Activated naive CD8-positive, alpha-beta T cell treated with anti-CD3 and anti-CD28 coated beads, Interleukin-2, amount 50 U/mL, for 24 hours (primary cell): Measurements from ENCODE around the gene ATE1.
"Not testable (repeated sequence)": the region's sequence is repeated elsewhere in the genome, so short reads cannot be mapped to it uniquely, and the experiment has no call there.

Source experiments
- ATAC-seq: fragments of 150-1000 bp; cut with Tn5 transposase; one replicate; pipeline ENCODE4 v1.10.0; 2021
- DNase-seq: peaks from one replicate; pipeline ENCODE4 v3.0.0; 2021
- H3K27ac Mint-ChIP-seq: one replicate; pipeline ENCODE4 v1.8.0; 2021; ENCODE audit warnings: mild to moderate bottlenecking, mixed read lengths
- H3K27me3 Mint-ChIP-seq: one replicate; pipeline ENCODE4 v1.8.0; 2021; ENCODE audit warnings: mixed read lengths
- H3K36me3 Mint-ChIP-seq: one replicate; pipeline ENCODE4 v1.8.0; 2021; ENCODE audit warnings: low read depth, mixed read lengths
- H3K4me1 Mint-ChIP-seq: one replicate; pipeline ENCODE4 v1.8.0; 2021; ENCODE audit warnings: mixed read lengths
- H3K4me3 Mint-ChIP-seq: one replicate; pipeline ENCODE4 v1.8.0; 2021; ENCODE audit warnings: mild to moderate bottlenecking, moderate library complexity, mixed read lengths
- H3K9me3 Mint-ChIP-seq: one replicate; pipeline ENCODE4 v1.8.0; 2021; ENCODE audit warnings: mixed read lengths

ATE1 gene

DNA sequence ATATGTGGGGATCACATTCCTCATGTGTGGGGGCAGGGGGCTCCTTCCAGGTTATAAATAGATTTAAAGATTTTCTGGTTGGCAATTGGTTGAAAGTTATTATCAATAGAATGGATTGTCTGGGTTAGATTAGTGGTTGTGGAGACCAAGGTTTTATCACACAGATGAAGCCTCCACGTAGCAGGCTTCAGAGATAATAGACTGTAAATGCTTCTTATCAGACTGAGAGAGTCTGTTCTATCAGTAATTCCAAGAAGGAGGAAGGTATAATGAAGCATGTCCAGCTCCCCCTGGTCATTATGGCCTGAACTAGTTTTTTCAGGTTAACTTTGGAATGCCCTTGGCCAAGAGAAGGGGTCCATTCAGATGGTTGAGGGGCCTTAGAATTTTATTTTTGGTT, 211.9 kb downstream of the ATE1 start:
- Mint-ChIP-seq H3K9me3 (peaks cover 4% of the 10 kb centered on the region), H3K27me3 (peaks cover 11% of the 10 kb centered on the region), H3K27ac (no peak overlapping the region), H3K4me3 (no peak overlapping the region), H3K4me1 (no peaks in the 10 kb centered on the region), H3K36me3 (no peaks in the 10 kb centered on the region)
- ATAC-seq (no peak), DNase-seq (no peak)

DNA sequence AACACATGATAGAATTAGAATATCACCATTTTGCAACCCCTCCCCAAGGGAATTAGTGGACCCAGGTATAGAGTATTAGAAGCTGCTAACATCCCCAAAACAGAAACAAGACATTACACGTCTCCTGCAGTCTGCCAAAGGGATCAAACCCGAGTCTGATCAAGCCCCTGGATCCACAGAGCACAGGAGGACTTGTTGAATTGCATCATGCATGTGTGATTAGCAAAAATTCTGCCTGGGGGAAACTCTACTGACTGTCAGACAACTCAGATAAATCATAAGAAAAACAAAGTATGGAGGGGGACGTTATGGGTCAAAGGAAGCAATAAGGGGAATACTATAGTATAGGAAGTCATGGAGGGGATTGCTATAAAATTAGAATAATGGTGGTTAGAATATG, 212.8 kb downstream of the ATE1 start:
- Mint-ChIP-seq H3K4me3 (no peak overlapping the region), H3K4me1 (no peaks in the 10 kb centered on the region), H3K36me3 (no peaks in the 10 kb centered on the region), H3K9me3 (peaks cover 2% of the 10 kb centered on the region), H3K27ac (no peak overlapping the region), H3K27me3 (peaks cover 9% of the 10 kb centered on the region)
- no peak for DNase-seq
- no peak for ATAC-seq

DNA sequence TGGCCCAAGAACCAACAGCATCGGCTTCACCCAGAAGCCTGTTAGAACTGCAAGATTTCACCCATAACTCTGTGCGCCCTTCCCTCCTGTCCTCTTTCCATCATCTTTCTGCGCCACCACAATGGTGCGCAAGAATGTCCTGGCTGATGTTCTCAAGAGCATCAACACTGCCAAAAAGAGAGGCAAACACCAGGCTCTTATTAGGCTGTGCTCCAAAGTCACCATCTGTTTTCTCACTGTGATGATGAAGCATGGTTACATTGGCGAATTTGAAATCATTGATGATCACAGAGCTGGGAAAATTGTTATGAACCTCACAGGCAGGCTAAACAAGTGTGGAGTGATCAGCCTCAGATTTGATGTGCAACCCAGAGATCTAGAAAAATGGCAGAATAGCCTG, 214.3 kb downstream of the ATE1 start:
- Mint-ChIP-seq H3K4me3 (no peak overlapping the region), H3K27me3 (peaks cover 10% of the 10 kb centered on the region), H3K27ac (no peak overlapping the region), H3K36me3 (no peaks in the 10 kb centered on the region), H3K4me1 (no peaks in the 10 kb centered on the region), H3K9me3 (no peaks in the 10 kb centered on the region)
- no peak for DNase-seq
- ATAC-seq, result no peak

DNA sequence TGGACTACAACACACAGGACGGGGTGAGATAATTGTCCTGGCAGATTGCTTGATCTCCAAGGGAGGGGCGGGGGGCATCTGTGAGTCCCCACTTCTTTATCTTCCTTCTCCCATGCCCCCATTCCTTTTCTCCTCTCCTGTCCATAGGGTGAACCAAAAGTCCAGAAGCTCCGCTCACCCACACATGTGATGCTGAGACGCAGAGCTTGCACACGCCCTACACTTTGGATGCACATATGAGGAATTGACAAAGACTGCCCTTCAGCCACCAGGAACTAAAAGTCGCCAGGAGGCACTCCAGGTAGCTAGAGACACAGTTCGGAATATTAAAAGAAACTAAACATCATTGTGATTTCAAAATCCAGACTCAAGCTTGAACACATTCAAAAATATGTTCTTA, 216.9 kb downstream of the ATE1 start:
- DNase-seq, result no peak
- H3K36me3 Mint-ChIP-seq, result no peaks in the 10 kb centered on the region
- no peak overlapping the region for H3K4me3 Mint-ChIP-seq
- peaks cover 9% of the 10 kb centered on the region for H3K27me3 Mint-ChIP-seq
- no peaks in the 10 kb centered on the region for H3K9me3 Mint-ChIP-seq
- ATAC-seq, result no peak
- no peak overlapping the region for H3K27ac Mint-ChIP-seq
- H3K4me1 Mint-ChIP-seq, result no peaks in the 10 kb centered on the region

DNA sequence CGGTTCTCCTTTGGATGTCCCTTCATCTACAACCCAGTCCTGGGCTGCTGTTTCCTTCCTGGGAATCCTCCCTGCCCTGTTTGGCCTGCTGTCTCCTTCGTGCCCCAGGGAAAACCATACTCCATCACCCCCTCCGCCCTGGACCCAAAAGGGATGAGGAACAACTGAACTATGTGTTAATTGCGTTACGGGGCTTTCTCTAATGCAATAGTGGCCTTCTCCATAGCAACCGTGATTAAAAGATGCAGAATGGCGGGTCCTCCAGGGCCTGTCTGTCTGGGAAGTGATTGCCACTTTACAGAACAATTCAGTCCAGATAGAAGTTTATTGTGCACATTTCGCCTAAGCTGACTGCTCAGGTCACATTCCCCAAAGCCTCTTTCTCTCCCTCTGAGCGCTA, 217.6 kb downstream of the ATE1 start:
- H3K4me3 Mint-ChIP-seq, result no peak overlapping the region
- no peaks in the 10 kb centered on the region for H3K36me3 Mint-ChIP-seq
- H3K4me1 Mint-ChIP-seq, result no peaks in the 10 kb centered on the region
- no peak for DNase-seq
- ATAC-seq, result no peak
- H3K27me3 Mint-ChIP-seq, result peaks cover 9% of the 10 kb centered on the region
- no peaks in the 10 kb centered on the region for H3K9me3 Mint-ChIP-seq
- H3K27ac Mint-ChIP-seq, result no peak overlapping the region

DNA sequence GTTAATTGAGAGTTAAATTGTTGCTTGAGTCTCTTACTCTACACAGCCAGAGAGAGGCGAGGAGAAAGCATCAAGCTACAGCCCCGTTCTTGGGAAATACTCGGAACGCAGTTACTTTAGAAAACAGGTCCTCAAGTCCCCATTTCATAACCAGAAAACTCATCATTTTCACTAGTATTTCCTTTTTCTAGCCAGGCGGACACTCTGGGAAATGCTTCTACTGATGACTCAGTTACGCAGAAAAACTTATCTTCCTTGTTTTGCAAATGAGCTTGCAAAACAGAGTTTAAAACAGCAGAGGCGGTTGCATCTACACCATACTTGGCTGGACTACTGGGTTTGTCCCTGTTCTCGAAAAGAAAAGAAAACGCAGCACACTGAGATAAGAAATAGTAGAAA, 218.2 kb downstream of the ATE1 start:
- no peaks in the 10 kb centered on the region for H3K36me3 Mint-ChIP-seq
- no peak overlapping the region for H3K4me3 Mint-ChIP-seq
- no peaks in the 10 kb centered on the region for H3K4me1 Mint-ChIP-seq
- peaks cover 9% of the 10 kb centered on the region for H3K27me3 Mint-ChIP-seq
- H3K9me3 Mint-ChIP-seq, result no peaks in the 10 kb centered on the region
- no peak for DNase-seq
- H3K27ac Mint-ChIP-seq, result no peak overlapping the region
- no peak for ATAC-seq

DNA sequence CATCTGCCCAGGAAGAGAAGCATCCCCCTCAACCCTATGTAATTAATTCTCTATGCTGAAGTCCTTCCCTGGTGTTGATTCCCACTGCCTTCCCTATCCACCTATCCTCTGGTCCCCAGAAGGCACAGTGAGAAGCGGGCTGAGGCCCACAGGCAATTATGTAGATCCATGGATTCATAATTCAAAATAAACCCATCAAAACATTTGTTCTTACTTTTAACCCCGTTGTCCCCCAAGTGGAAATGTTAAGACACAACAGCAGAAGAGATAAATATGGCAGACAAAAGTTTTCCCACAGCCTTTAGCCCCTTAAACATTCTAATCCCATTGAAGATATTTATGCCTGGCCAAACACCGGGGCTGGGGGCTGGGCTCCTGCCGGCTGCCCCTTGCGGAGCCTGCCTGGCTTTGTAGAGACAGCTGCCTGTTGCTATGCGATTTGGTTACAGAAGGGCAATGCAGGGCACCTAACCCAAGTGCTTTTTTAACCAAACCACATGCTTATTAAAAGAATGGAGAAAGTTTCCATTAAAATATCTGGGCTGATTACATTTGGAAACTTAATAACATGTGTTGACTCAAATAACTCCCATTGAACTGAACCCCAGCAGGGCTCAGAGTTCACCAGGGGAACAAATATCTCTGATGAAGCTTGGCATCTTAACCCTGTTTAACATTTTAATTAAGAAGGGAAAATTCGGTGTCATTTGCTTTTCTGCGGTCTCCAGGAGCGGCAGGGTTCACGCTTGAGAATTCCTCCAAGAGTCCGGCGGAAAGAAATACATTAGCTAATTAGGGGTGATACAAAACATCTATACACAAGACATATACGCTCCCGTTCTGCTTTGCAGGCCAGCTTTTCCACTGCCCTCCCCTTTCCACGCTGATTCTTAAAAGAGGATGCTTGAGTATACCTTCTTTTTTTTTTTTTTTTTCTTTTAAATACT, 218.8 kb downstream of the ATE1 start:
- Mint-ChIP-seq H3K4me1 (no peaks in the 10 kb centered on the region), H3K4me3 (no peak overlapping the region), H3K27ac (no peak overlapping the region), H3K9me3 (no peaks in the 10 kb centered on the region), H3K27me3 (peaks cover 9% of the 10 kb centered on the region), H3K36me3 (no peaks in the 10 kb centered on the region)
- ATAC-seq (no peak), DNase-seq (no peak)

DNA sequence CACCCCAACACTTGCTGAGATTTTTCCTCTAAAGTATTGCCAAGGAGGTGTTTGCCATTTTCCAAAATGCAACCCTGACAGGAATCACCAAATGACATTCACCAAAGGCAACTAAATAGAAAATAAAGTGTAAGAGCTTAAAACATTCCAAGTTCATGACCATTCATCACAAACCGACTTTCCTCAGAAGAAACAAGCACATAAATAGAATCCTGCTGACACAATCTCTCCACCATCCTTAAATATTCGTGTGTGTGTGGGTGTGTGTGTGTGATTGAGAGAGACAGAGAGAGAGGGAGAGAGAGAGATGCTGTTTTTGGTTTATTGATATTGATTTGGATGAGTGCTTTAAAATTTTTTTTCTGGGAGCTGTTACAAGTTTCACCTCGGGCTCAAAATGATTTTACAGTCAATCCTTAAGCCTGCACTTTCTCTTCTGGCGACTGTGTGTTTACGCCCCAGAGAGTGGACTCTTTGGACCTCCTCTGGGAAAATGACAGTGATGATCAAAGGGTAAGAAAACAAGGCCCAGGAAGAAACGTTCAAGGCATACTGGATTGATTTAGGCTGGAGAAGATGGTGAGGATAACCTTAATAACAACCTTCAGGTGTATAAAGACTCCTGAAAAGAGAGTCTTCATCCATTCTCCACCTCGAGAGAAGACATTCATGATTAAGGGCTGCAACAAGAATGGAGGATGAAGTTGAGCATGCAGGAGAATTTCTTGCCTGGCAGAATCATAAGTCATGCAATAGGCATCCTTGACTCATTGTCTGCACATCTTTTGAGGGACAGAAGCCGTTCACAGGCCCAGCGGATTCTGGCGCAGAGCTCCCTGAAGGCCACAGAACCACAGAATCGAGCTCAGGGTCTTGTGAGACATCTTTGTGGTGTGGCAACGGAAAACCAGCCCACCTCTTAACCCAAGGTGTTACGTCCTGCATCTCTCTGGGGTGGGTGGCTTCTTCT, 225.2 kb downstream of the ATE1 start:
- Mint-ChIP-seq H3K27me3 (peaks cover under 1% of the 10 kb centered on the region), H3K27ac (no peak overlapping the region), H3K4me3 (no peak overlapping the region), H3K9me3 (no peaks in the 10 kb centered on the region), H3K36me3 (no peaks in the 10 kb centered on the region), H3K4me1 (no peaks in the 10 kb centered on the region)
- ATAC-seq (no peak), DNase-seq (no peak)

DNA sequence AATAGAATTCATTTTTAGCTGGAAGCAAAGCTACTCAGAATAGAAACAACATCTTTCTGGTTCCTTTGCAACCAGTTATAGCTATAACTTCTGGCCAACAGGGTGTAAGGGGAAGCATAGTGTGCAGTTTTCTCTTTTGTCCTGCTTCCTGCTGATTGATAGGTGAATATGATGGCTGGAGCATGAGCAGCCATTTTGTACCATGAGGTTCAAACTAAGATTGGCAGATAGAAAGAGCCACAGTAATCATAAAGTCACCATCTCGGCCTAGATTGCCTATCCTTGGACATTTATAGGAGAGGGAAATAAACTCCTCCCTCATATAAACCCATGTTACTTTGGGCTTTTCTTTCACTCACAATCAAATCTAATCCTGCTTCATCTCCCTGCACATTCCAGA, 227.4 kb downstream of the ATE1 start:
- DNase-seq, result no peak
- H3K4me1 Mint-ChIP-seq, result no peaks in the 10 kb centered on the region
- H3K36me3 Mint-ChIP-seq, result no peaks in the 10 kb centered on the region
- no peak for ATAC-seq
- H3K4me3 Mint-ChIP-seq, result no peak overlapping the region
- H3K27me3 Mint-ChIP-seq, result no peaks in the 10 kb centered on the region
- H3K9me3 Mint-ChIP-seq, result no peaks in the 10 kb centered on the region
- no peak overlapping the region for H3K27ac Mint-ChIP-seq

DNA sequence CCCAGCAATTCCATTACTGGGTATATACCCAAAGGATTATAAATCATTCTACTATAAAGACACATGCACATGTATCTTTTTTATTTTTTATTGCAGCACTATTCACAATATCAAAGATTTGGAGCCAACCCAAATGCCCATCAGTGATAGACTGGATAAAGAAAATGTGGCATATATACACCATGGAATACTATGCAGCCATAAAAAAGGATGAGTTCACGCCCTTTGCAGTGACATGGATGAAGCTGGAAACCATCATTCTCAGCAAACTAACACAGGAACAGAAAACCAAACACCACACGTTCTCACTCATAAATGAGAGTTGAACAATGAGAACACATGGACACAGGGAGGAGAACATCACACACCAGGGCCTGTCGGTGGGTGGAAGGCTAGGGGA, 228.1 kb downstream of the ATE1 start:
- not testable (repeated sequence) for H3K4me3 Mint-ChIP-seq, DNase-seq, ATAC-seq, H3K4me1 Mint-ChIP-seq, H3K27me3 Mint-ChIP-seq, H3K9me3 Mint-ChIP-seq, H3K36me3 Mint-ChIP-seq, H3K27ac Mint-ChIP-seq

DNA sequence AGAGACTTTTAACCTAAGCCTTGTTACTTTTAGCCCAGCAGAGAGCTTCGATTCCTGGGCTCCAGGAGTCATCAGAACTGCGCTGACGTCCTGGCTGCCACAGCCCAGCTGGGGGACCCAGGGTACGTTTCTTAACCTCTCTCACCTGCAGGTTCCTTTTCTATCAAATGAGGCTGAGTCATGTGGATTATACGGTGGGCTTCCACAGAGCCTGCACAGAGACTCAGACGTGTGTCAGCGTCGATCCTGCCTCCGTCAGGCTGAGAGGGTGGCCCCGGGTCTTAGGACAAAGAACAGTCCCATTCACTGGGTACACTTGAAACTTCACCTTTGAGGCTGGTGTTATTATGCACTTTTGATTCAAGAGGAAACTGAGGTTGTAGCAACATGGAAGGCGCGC, 228.9 kb downstream of the ATE1 start:
- no peak overlapping the region for H3K4me3 Mint-ChIP-seq
- H3K36me3 Mint-ChIP-seq, result no peaks in the 10 kb centered on the region
- no peaks in the 10 kb centered on the region for H3K4me1 Mint-ChIP-seq
- H3K27ac Mint-ChIP-seq, result no peak overlapping the region
- H3K9me3 Mint-ChIP-seq, result no peaks in the 10 kb centered on the region
- DNase-seq (no peak), ATAC-seq (no peak)
- H3K27me3 Mint-ChIP-seq, result peaks cover 2% of the 10 kb centered on the region

DNA sequence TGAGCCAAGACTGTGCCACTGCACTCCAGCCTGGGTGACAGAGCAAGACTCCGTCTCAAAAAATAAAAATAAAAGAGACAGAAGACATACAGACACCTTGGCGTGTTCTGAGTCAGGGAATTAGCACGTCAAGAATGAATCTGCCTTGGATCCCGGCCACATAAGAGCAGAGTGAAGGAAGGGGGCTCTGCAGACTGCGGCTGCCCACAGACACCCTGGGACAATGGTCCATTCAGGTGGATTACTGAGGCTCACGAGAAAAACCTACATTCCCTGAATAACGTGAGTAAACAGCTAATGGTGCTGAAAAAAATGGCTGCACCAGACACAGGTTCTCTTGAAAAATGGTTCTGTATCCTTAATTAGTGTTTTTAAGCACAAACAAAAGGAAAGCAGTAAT, 229.5 kb downstream of the ATE1 start:
- Mint-ChIP-seq H3K4me3 (no peak overlapping the region), H3K27me3 (peaks cover 3% of the 10 kb centered on the region), H3K27ac (no peak overlapping the region), H3K9me3 (no peaks in the 10 kb centered on the region), H3K36me3 (no peaks in the 10 kb centered on the region), H3K4me1 (no peaks in the 10 kb centered on the region)
- DNase-seq (no peak), ATAC-seq (no peak)

DNA sequence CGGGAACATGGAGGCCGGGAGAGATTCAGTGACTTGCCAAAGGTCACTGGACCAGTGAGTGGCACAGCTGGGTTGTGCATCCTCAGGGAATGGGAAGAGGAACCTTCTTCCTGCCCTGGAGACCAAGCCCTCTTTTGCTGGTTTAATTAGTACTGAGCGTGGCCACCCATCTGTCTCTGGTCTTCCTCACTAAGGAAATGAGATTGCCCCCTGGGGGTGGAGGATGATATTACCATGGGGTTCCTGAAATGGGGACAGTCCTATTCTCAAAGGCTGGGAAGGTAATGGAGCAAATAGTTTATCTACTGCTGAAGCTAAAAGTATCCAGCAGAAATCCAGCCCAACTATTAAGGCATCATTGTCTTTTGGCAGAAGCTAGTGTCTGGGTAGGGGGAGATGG, 231.0 kb downstream of the ATE1 start:
- peak; percentile 40 for DNase-seq
- Mint-ChIP-seq H3K4me1 (no peaks in the 10 kb centered on the region), H3K4me3 (no peak overlapping the region), H3K9me3 (no peaks in the 10 kb centered on the region), H3K27ac (no peak overlapping the region), H3K27me3 (peaks cover 3% of the 10 kb centered on the region), H3K36me3 (no peaks in the 10 kb centered on the region)
- no peak for ATAC-seq

DNA sequence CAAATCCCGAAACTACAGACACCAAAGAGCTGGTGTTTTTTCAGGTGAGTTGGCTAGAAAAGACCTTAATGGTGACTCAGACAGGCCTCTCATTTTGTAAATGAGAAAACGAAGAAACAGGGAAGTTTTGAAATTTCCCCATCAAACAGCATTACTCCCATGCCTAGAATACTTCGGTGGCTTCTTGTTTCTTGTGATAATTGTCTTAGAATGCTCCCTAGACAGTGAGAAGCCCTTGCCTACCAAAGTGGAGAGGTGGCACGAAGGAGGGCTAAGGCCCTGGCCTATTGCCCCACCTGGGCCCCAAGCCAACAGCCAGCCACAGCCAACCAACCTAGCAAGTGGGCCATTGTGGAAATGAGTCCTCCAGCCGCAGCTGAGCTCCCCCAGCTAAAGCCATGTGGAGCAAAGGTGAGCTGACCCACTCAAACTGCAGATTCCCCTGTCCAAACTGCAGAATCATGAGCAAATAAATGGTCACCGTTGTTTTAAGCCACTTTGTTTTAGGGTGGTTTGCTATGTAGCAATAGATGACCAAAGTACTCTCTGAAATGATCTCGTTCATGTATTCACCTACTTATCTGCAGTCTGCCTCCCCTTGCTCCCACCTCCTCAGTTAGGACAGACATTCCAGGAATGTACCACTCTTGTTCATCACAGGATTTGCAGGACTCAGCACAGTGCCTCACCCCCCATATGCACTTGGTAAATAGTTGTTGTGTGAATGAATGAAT, 231.9 kb downstream of the ATE1 start:
- no peak overlapping the region for H3K27ac Mint-ChIP-seq
- peaks cover 3% of the 10 kb centered on the region for H3K27me3 Mint-ChIP-seq
- H3K36me3 Mint-ChIP-seq, result no peaks in the 10 kb centered on the region
- H3K9me3 Mint-ChIP-seq, result no peaks in the 10 kb centered on the region
- ATAC-seq, result no peak
- DNase-seq, result no peak
- no peak overlapping the region for H3K4me3 Mint-ChIP-seq
- no peaks in the 10 kb centered on the region for H3K4me1 Mint-ChIP-seq
